Heart right ventricle (tissue), 16 donors: ENCODE data around the gene RYR1. TPM values are rescaled to one million over a fixed set of nuclear protein-coding genes. Genes with fewer than 3 reads are reported as not detected.

Experiments
- ATAC-seq, 8 donors: fragments of 200-7000 bp; cut with Tn5 transposase; one replicate each; pipeline ENCODE4 v1.9.1; 2020; ENCODE audit warnings: mild to moderate bottlenecking in 8 of 8, moderate library complexity in 8 of 8, moderate number of reproducible peaks in 1 of 8
- DNase-seq, 2 donors: peaks; one replicate each; pipeline ENCODE4 v3.0.0-alpha.2; 2020
- H3K27ac ChIP-seq, 10 donors: fragments of 200-600 bp; sonication (generic) in 2 of 10; one replicate each; pipeline versions ENCODE4 v1.5.0 to v1.8.0; 2020 to 2022; ENCODE audit warnings: mild to moderate bottlenecking in 3 of 10
- H3K27me3 ChIP-seq, 7 donors: fragments of 200-600 bp; one replicate each; pipeline ENCODE4 v1.8.0; 2021 to 2022; ENCODE audit warnings: mild to moderate bottlenecking in 2 of 7
- H3K36me3 ChIP-seq, 9 donors: fragments of 200-600 bp; sonication (generic) in 1 of 9; one replicate each; pipeline versions ENCODE4 v1.5.0 to v1.8.0; 2020 to 2022; ENCODE audit warnings: mild to moderate bottlenecking in 2 of 9
- H3K4me1 ChIP-seq, 9 donors: fragments of 200-600 bp; sonication (generic) in 1 of 9; one replicate each; pipeline versions ENCODE4 v1.5.0 to v1.8.0; 2020 to 2022; ENCODE audit warnings: mild to moderate bottlenecking in 4 of 9
- H3K4me3 ChIP-seq, 10 donors: fragments of 200-600 bp; sonication (generic) in 2 of 10; one replicate each; pipeline versions ENCODE4 v1.5.0 to v1.8.0; 2020 to 2022; ENCODE audit warnings: mild to moderate bottlenecking in 7 of 10, moderate library complexity in 2 of 10
- H3K9me3 ChIP-seq, 11 donors: fragments of 200-600 bp in 10 of 11; sonication (generic) in 2 of 11; one replicate each; pipeline versions ENCODE4 v1.5.0 to v1.8.0; 2013 to 2022; ENCODE audit warnings: mild to moderate bottlenecking in 2 of 11, control low read depth in 1 of 11, moderate library complexity in 1 of 11
- CTCF ChIP-seq, 9 donors: fragments of 200-600 bp; sonication (generic) in 2 of 9; IDR thresholded peaks; one replicate each; pipeline versions ENCODE4 v1.5.0 to v1.8.0; 2021 to 2022; ENCODE audit warnings: antibody characterized with exemption in 9 of 9, mild to moderate bottlenecking in 5 of 9, moderate library complexity in 1 of 9
- WGBS, 2 donors: extraction: QIAGEN DNeasy Blood & Tissue Kit; methylation state at CpG; one replicate each; pipeline ENCODE4 v1.1.7; 2013; ENCODE audit warnings: inconsistent platforms in 1 of 2; 5-methylcytosine and 5-hydroxymethylcytosine counted together
- intact Hi-C, 10 donors: fragments of 100-400 bp; cut with DNase I; formaldehyde crosslinking; loops; one replicate each; pipeline versions ENCODE4 v1.11.1 to v1.14.2; 2022
- polyA plus RNA-seq, 2 donors: library from polyadenylated mRNA; stranded (reverse); fragments of 200-250 nt; gene quantifications; one replicate each; pipeline ENCODE4 v1.2.3, GENCODE V29; 2013
- total RNA-seq, 10 donors: library from RNA; stranded (reverse); fragmentation: NEBNext Ultra II Directional in 3 of 10; extraction: Animal tissue kit (Norgen Biotek cat#: 25700) in 3 of 10; gene quantifications; one replicate each; pipeline versions ENCODE4 v1.2.1 to v1.2.4, GENCODE V29; 2021 to 2023
- donor health status: Arrhythmogenic right ventricular cardiomyopathy.
- donor health status: ischemic (EF 13 %, LVEDD 7.1; RV severe dilation, severe dysfunction).
- donor health status: healthy with polysubstance abuse.
- donor health status: DM: no; HTN: yes; CAD: no.
- donor health status: DM: no; HTN: no; CAD: no.
- donor health status: ischemic (EF 25% LVEDD 6.9; RV normal size, moderate dysfunction).
- donor health status: ischemic (EF 25% LVEDD 5.7; RV mildly dilated, moderate dysfunction).
- donor health status: healthy.
- donor health status: DM: yes; HTN: yes; CAD: no.
- donor health status: Ischemic cardiomyopathy.
- donor health status: ischemic (EF 35%, LVEDD 5.7; RV mildly dilated, moderate dysfunction).
- donor health status: nonischemic (EF 11% LVEDD 7.7; RV severe dilation, severe dysfunction).
- donor health status: DM: yes; HTN: yes; CAD: no.
- donor health status: PGD.
- donor health status: ischemic (EF 29% LVEDD 5.4; RV normal size, mild dysfunction).
- donor health status: nonischemic (EF 23%, LVEDD 6.1; RV moderate dilation, normal function).

The RYR1 gene
- total and polyA plus RNA-seq, 12 donors = 0.20 to 1.7 (median 0.74) TPM

GRCh38 chr19:38634757-38635482 lies 201.4 kb downstream of the RYR1 start:
- H3K27ac ChIP-seq = peak overlapping the region in 8 of 10 donors; percentile 5 to 89 (median 58)
- no peaks in the 10 kb centered on the region for H3K9me3 ChIP-seq
- H3K4me3 ChIP-seq = no peak overlapping the region
- peaks cover 0 to 85% (median 30%) of the 10 kb centered on the region in 9 donors for H3K36me3 ChIP-seq
- intact Hi-C loops = loop anchor here (2.0 to 10.0 kb wide), 14 partner anchors 88 to 300 kb away; partner anchors contain the start of genes FAM98C (in 9 of the 10), ECH1 (in 2 of the 10), MRPS12 (in 2 of the 10) and SARS2 (in 2 of the 10)
- WGBS, 2 donors = 69 to 73% methylated on average over 17 of the region's 17 CpGs
- peak; percentile 87 to 98 (median 95) for TF ChIP-seq CTCF (IDR thresholded peaks at IDR 0.05)
- ATAC-seq (peak in 7 of 8 donors; percentile 41 to 65 (median 47)), DNase-seq (peak; percentile 78 to 82)
- H3K27me3 ChIP-seq = no peaks in the 10 kb centered on the region
- peaks cover 0 to 38% (median 29%) of the 10 kb centered on the region in 9 donors for H3K4me1 ChIP-seq

GRCh38 chr19:38635483-38636399 lies 202.2 kb downstream of the RYR1 start:
- peaks cover 0 to 46% (median 30%) of the 10 kb centered on the region in 9 donors for H3K4me1 ChIP-seq
- no peak for TF ChIP-seq CTCF (IDR thresholded peaks at IDR 0.05)
- no peak for ATAC-seq
- H3K4me3 ChIP-seq = no peak overlapping the region
- no peaks in the 10 kb centered on the region for H3K27me3 ChIP-seq
- peak overlapping the region; percentile 7 to 89 (median 64) for H3K27ac ChIP-seq
- intact Hi-C loops = loop anchor here in 9 of 10 donors (2.0 to 10.0 kb wide), 12 partner anchors 91 to 299 kb away; partner anchors contain the start of genes FAM98C (in 7 of the 9), ECH1 (in 2 of the 9), MRPS12 (in 2 of the 9) and SARS2 (in 2 of the 9)
- WGBS, 2 donors = 84 to 85% methylated on average over 17 of the region's 17 CpGs
- H3K36me3 ChIP-seq = peaks cover 0 to 81% (median 26%) of the 10 kb centered on the region in 9 donors
- no peaks in the 10 kb centered on the region for H3K9me3 ChIP-seq
- no peak for DNase-seq

Other genes starting within 250 kb of the RYR1 start
- gene DPF1, start 209.5 kb upstream of the RYR1 start, total RNA-seq = under 1 TPM in 6 of 10 donors, not detected in 4; 0.16 to 0.72 (median 0.30) TPM
- gene DPF1, start 209.5 kb upstream of the RYR1 start, polyA plus RNA-seq = under 1 TPM in 1 of 2 donors, not detected in 1; 0.09 TPM
- 10 to 100 TPM; 11.2 to 82.6 (median 20.7) TPM for gene PPP1R14A, start 177.3 kb upstream of the RYR1 start, total RNA-seq
- gene PPP1R14A, start 177.3 kb upstream of the RYR1 start, polyA plus RNA-seq = 100 to 1,000 TPM in 1 of 2 donors, 10 to 100 TPM in 1; 45.4 to 184 TPM
- 10 to 100 TPM in 7 of 10 donors, 1 to 10 TPM in 3; 4.5 to 29.2 (median 12.7) TPM for gene SPINT2, start 169.1 kb upstream of the RYR1 start, total RNA-seq
- 10 to 100 TPM in 1 of 2 donors, 1 to 10 TPM in 1; 3.4 to 12.7 TPM for gene SPINT2, start 169.1 kb upstream of the RYR1 start, polyA plus RNA-seq
- gene C19orf33, start 129.4 kb upstream of the RYR1 start, total RNA-seq = 10 to 100 TPM in 1 of 10 donors, 1 to 10 TPM in 7, not detected in 2; 2.2 to 37.9 (median 3.7) TPM
- 100 to 1,000 TPM in 1 of 2 donors, 10 to 100 TPM in 1; 24.9 to 133 TPM for gene C19orf33, start 129.4 kb upstream of the RYR1 start, polyA plus RNA-seq
- gene YIF1B, start 117.7 kb upstream of the RYR1 start, total RNA-seq = 10 to 100 TPM; 24.3 to 42.9 (median 30.2) TPM
- gene YIF1B, start 117.7 kb upstream of the RYR1 start, polyA plus RNA-seq = 100 to 1,000 TPM in 1 of 2 donors, 10 to 100 TPM in 1; 47.2 to 115 TPM
- gene KCNK6, start 113.8 kb upstream of the RYR1 start, total RNA-seq = 10 to 100 TPM in 6 of 10 donors, 1 to 10 TPM in 4; 4.5 to 31.6 (median 13.7) TPM
- 1 to 10 TPM; 5.1 to 8.0 TPM for gene KCNK6, start 113.8 kb upstream of the RYR1 start, polyA plus RNA-seq
- 1 to 10 TPM in 5 of 10 donors, under 1 TPM in 5; 0.74 to 4.9 (median 1.1) TPM for gene CATSPERG, start 97.9 kb upstream of the RYR1 start, total RNA-seq
- gene CATSPERG, start 97.9 kb upstream of the RYR1 start, polyA plus RNA-seq = 1 to 10 TPM; 1.1 to 2.5 TPM
- 100 to 1,000 TPM; 234 to 426 (median 302) TPM for gene PSMD8, start 59.1 kb upstream of the RYR1 start, total RNA-seq
- gene PSMD8, start 59.1 kb upstream of the RYR1 start, polyA plus RNA-seq = 100 to 1,000 TPM; 113 to 513 TPM
- gene GGN, start 45.7 kb upstream of the RYR1 start, total RNA-seq = under 1 TPM in 5 of 10 donors, not detected in 5; 0.13 to 0.57 (median 0.40) TPM
- under 1 TPM in 1 of 2 donors, not detected in 1; 0.22 TPM for gene GGN, start 45.7 kb upstream of the RYR1 start, polyA plus RNA-seq
- gene SPRED3, start 45.0 kb upstream of the RYR1 start, total RNA-seq = 1 to 10 TPM in 2 of 10 donors, under 1 TPM in 8; 0.17 to 1.7 (median 0.58) TPM
- under 1 TPM; 0.44 to 0.51 TPM for gene SPRED3, start 45.0 kb upstream of the RYR1 start, polyA plus RNA-seq
- gene FAM98C, start 30.6 kb upstream of the RYR1 start, total RNA-seq = 10 to 100 TPM in 9 of 10 donors, 1 to 10 TPM in 1; 9.8 to 16.1 (median 12.2) TPM
- 10 to 100 TPM; 13.3 to 14.1 TPM for gene FAM98C, start 30.6 kb upstream of the RYR1 start, polyA plus RNA-seq
- gene RASGRP4, start 7.5 kb upstream of the RYR1 start, total RNA-seq = 1 to 10 TPM in 5 of 10 donors, under 1 TPM in 5; 0.42 to 3.5 (median 0.99) TPM
- gene RASGRP4, start 7.5 kb upstream of the RYR1 start, polyA plus RNA-seq = 1 to 10 TPM in 1 of 2 donors, under 1 TPM in 1; 0.64 to 1.0 TPM
- gene MAP4K1, start 184.3 kb downstream of the RYR1 start, total RNA-seq = 1 to 10 TPM in 8 of 10 donors, under 1 TPM in 2; 0.52 to 9.1 (median 1.5) TPM
- 1 to 10 TPM in 1 of 2 donors, under 1 TPM in 1; 0.99 to 2.1 TPM for gene MAP4K1, start 184.3 kb downstream of the RYR1 start, polyA plus RNA-seq
- 100 to 1,000 TPM; 505 to 677 (median 631) TPM for gene EIF3K, start 185.5 kb downstream of the RYR1 start, total RNA-seq
- gene EIF3K, start 185.5 kb downstream of the RYR1 start, polyA plus RNA-seq = 100 to 1,000 TPM; 572 to 845 TPM
- gene ACTN4, start 214.0 kb downstream of the RYR1 start, total RNA-seq = 100 to 1,000 TPM; 129 to 291 (median 149) TPM
- gene ACTN4, start 214.0 kb downstream of the RYR1 start, polyA plus RNA-seq = 100 to 1,000 TPM in 1 of 2 donors, 10 to 100 TPM in 1; 92.4 to 189 TPM